Measurements from ENCODE around the gene PRKN.
A peak's percentile ranks its signal among the peaks of the same experiment; 100 is the strongest.

- TF ChIP-seq EZH2 (IDR thresholded peaks at IDR 0.05; ENCODE audit: insufficient read depth, poor library complexity, severe bottlenecking) (no peak), EZH2phosphoT487 (IDR thresholded peaks at IDR 0.05; ENCODE audit: insufficient read depth, low read depth) (0 out of 2 replicates have a peak, but pooled peaks have one; percentile 43)
These were observed 1095.8 kb downstream of the PRKN start for GRCh38 chr6:161631676-161632194.
